ENCODE data around the gene ADAMTSL1. TPM values are rescaled to one million over a fixed set of nuclear protein-coding genes. Genes with fewer than 3 reads are reported as not detected.

ADAMTSL1 gene
- total RNA-seq, 1 donor from 2014 or later, result 12.3 TPM

DNA sequence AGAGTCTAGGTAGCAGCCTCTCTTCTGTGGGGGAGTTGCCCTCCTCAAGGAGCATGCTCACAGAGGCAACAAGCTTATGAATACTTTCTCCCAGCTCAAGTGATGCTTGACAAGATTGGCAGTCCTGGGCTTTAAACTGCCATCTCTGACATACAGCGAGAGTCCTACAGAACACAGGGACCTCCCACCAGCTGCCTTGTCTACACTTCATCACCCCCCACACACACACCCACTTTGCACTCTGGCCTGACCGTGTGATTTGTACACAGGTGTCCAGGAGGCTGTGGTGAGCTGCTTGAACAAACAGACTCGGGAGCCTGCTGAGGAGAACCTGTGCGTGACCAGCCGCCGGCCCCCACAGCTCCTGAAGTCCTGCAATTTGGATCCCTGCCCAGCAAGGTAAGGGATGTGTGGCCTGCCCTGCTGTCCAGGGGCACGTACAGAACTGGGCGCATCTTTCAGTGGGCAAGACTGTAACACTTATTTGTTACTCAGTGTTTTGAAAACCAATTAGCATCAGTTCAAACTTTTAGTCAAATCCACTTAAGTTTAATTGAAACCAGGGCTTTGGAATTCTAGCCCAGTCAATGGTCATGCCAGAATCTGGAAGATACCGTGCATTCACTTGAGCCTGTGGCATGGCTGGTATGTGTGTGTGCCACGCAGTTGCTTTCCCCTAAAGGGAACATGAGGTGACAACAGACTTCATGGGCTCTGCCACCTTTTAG is 247.5 kb downstream of the ADAMTSL1 start:
- no peak for DNase-seq (ENCODE audit: low spot score in 2 of 2)
- intact Hi-C loops (cut with DNase I), result no loop called here
- Histone ChIP-seq H3K36me3 (peaks cover 3 to 5% of the 10 kb centered on the region in 2 donors), H3K27me3 (no peaks in the 10 kb centered on the region), H3K9me3 (no peaks in the 10 kb centered on the region), H3K4me3 (no peak overlapping the region), H3K4me1 (no peaks in the 10 kb centered on the region), H3K27ac (peak overlapping the region in 1 of 2 donors; percentile 37)
- TF ChIP-seq CTCF (IDR thresholded peaks at IDR 0.05), result no peak

GRCh38 chr9:18721995-18722310 is 248.0 kb downstream of the ADAMTSL1 start:
- intact Hi-C loops (cut with DNase I), result no loop called here

GRCh38 chr9:18722882-18723281 is 248.9 kb downstream of the ADAMTSL1 start:
- intact Hi-C loops (cut with DNase I), result no loop called here
- TF ChIP-seq CTCF (IDR thresholded peaks at IDR 0.05), result no peak
- no peak for DNase-seq (ENCODE audit: low spot score in 2 of 2)
- Histone ChIP-seq H3K27me3 (no peaks in the 10 kb centered on the region), H3K27ac (no peak overlapping the region), H3K4me1 (no peaks in the 10 kb centered on the region), H3K9me3 (no peaks in the 10 kb centered on the region), H3K4me3 (no peak overlapping the region), H3K36me3 (peaks cover 3 to 5% of the 10 kb centered on the region in 2 donors)

More at GRCh38 chr9:18721995-18722310, 248.0 kb downstream of the ADAMTSL1 start:
- DNase-seq (ENCODE audit: low spot score in 2 of 2), result no peak
- Histone ChIP-seq H3K27ac (no peak overlapping the region), H3K9me3 (no peaks in the 10 kb centered on the region), H3K4me1 (no peaks in the 10 kb centered on the region), H3K4me3 (no peak overlapping the region), H3K36me3 (peaks cover 3 to 5% of the 10 kb centered on the region in 2 donors), H3K27me3 (no peaks in the 10 kb centered on the region)
- no peak for TF ChIP-seq CTCF (IDR thresholded peaks at IDR 0.05)

GRCh38 chr9:18723366-18723765 is 249.4 kb downstream of the ADAMTSL1 start:
- Histone ChIP-seq H3K27ac (no peak overlapping the region), H3K9me3 (no peaks in the 10 kb centered on the region), H3K36me3 (peaks cover 3 to 5% of the 10 kb centered on the region in 2 donors), H3K4me1 (no peaks in the 10 kb centered on the region), H3K27me3 (no peaks in the 10 kb centered on the region), H3K4me3 (no peak overlapping the region)
- intact Hi-C loops (cut with DNase I), result no loop called here
- no peak for TF ChIP-seq CTCF (IDR thresholded peaks at IDR 0.05)
- DNase-seq (ENCODE audit: low spot score in 2 of 2), result no peak

DNA sequence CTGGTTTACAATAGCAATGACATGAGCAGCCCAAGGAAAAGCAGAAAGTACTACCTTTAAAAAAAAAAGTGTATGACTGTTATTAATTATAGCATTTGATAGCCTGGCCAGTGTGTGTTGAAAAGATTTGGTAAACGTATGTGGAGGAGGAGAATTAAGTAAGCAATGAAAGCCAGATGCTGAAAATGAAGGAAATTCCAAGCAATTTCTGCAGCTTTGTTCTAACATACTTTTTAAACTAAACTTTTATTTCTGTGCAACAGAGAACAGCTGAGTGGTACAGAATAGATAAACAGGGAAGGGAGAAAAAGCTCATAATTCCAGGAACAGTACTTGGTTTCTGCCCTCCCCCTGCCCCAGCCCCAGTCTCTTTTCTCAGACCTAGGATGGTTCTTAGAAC is 252.6 kb downstream of the ADAMTSL1 start:
- no peaks in the 10 kb centered on the region for H3K27me3 ChIP-seq
- no peaks in the 10 kb centered on the region for H3K9me3 ChIP-seq
- no peak for DNase-seq (ENCODE audit: low spot score in 2 of 2)
- no peak overlapping the region for H3K4me3 ChIP-seq
- intact Hi-C loops (cut with DNase I), result no loop called here
- TF ChIP-seq CTCF (IDR thresholded peaks at IDR 0.05), result no peak
- H3K36me3 ChIP-seq, result peaks cover 3 to 5% of the 10 kb centered on the region in 2 donors
- H3K27ac ChIP-seq, result no peak overlapping the region
- no peaks in the 10 kb centered on the region for H3K4me1 ChIP-seq
